ENCODE data around the gene IQCE. TPM values are rescaled to one million over a fixed set of nuclear protein-coding genes. Genes with fewer than 3 reads are reported as not detected.

Gene IQCE
- total RNA-seq, 4 donors from 2014 or later = 6.6 to 14.3 (median 12.8) TPM

DNA sequence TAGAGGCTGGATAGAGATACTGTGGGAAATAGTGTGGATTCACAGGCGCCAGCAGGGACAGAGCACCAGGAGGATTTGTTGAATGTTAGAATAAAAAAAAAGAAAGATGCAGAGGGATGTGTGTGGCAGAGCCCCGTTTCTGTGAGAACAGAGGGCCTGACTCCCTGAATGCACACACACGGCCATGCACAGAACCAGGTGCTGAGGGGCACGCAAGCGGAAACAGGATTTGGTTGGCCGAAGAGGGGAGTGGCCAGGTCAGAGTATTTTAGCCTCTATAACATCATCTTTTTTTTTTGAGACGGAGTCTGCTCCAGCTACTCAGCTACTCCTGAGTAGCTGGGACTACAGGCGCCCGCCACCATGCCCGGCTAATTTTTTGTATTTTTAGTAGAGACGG, 21.9 kb downstream of the IQCE start:
- ATAC-seq (ENCODE audit: low FRiP score) (no peak), DNase-seq (ENCODE audit: low spot score) (no peak)
- TF ChIP-seq, protein P1, sequence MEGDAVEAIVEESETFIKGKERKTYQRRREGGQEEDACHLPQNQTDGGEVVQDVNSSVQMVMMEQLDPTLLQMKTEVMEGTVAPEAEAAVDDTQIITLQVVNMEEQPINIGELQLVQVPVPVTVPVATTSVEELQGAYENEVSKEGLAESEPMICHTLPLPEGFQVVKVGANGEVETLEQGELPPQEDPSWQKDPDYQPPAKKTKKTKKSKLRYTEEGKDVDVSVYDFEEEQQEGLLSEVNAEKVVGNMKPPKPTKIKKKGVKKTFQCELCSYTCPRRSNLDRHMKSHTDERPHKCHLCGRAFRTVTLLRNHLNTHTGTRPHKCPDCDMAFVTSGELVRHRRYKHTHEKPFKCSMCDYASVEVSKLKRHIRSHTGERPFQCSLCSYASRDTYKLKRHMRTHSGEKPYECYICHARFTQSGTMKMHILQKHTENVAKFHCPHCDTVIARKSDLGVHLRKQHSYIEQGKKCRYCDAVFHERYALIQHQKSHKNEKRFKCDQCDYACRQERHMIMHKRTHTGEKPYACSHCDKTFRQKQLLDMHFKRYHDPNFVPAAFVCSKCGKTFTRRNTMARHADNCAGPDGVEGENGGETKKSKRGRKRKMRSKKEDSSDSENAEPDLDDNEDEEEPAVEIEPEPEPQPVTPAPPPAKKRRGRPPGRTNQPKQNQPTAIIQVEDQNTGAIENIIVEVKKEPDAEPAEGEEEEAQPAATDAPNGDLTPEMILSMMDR (IDR thresholded peaks at IDR 0.05) = no peak

DNA sequence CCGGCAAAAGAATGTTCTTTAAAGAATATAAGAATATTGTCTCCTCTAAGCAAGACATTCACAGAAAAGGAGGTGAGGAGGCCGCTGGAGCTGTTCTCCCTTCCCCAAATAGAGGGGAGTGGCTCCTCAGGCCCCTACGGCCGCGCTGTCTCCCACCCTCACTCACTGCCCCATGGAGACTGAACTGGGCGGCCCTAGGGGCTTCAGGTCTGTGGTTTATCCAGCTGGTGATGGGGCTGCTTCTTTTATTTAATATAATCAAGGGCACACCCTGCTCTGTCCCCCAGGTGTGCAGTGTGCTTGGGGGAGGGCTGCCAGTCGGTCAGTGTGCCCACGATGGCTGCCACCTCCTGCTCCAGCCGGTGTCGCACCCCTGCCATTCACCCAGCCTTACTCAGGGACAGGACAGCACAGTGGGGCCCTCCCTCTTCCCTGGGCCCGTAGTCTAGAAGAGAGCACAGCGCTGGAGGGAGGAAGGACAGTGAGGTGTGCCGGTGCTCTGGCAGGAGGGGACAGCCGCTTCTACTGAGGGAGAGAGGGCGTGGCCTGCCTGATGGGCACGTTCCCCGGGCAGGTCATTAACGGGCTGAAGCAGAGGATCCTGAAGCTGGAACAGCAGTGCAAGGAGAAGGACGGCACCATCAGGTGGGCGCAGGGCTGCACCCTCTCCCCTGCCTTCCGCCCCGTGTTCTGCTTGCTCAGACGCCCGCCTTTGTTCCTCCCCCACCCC, 23.4 kb downstream of the IQCE start:
- DNase-seq (ENCODE audit: low spot score) (no peak), ATAC-seq (ENCODE audit: low FRiP score) (no peak)
- TF ChIP-seq, protein P1 (IDR thresholded peaks at IDR 0.05) = no peak

DNA sequence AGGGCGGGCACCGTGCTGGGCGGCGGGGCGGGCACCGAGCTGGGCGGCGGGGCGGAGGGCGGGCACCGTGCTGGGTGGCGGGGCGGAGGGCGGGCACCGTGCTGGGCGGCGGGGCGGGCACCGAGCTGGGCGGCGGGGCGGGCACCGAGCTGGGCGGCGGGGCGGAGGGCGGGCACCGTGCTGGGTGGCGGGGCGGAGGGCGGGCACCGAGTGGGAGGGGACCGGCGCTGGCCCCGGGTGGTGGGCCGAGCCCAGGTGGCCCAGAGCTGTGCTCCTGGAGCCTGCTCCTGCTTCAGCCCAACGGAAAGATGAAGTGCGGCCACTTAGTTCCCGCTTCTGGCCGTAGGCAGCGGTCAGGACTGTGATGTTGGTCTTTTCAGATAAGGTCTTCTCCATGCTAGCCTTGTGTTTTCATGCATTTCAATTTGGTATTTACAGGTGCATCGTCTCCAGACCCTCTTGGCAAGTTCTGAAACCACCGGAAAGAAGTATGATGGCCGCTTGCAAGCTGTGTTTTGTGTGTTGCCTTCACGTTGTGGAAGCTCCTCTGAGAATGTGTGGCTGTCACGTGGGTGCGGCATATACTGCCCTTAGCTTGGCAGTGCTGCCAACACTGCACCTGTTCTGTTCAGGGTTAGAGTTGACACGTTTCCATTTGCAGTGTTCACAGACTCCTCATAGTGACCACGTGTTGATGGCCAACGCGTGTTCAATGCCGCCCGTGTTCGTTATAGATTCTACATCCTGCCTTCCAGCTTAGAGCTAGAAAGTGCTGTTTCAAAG, 25.2 kb downstream of the IQCE start:
- no peak for ATAC-seq (ENCODE audit: low FRiP score)
- TF ChIP-seq, protein P1 (IDR thresholded peaks at IDR 0.05) = no peak
- DNase-seq (ENCODE audit: low spot score) = no peak

DNA sequence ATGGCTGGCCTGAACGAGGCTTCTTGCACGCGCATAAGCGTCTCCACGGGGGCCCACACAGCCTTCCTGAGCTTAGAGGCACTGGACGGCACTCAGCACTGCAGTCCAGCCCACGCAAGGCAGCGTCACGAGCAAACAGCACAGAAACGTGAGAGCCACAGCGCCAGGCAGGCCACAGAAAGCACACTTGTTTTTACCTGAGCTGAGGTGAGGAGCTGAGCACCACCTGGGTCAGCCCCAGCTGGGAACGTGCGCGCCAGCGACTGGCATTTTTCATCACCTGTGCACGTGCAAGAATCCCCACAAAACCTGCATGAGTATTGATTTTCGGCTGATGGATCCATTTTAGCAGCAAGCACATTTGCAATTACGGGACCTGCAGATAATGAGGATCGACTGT, 26.7 kb downstream of the IQCE start:
- no peak for ATAC-seq (ENCODE audit: low FRiP score)
- TF ChIP-seq, protein P1 (IDR thresholded peaks at IDR 0.05) = no peak
- DNase-seq (ENCODE audit: low spot score) = no peak

DNA sequence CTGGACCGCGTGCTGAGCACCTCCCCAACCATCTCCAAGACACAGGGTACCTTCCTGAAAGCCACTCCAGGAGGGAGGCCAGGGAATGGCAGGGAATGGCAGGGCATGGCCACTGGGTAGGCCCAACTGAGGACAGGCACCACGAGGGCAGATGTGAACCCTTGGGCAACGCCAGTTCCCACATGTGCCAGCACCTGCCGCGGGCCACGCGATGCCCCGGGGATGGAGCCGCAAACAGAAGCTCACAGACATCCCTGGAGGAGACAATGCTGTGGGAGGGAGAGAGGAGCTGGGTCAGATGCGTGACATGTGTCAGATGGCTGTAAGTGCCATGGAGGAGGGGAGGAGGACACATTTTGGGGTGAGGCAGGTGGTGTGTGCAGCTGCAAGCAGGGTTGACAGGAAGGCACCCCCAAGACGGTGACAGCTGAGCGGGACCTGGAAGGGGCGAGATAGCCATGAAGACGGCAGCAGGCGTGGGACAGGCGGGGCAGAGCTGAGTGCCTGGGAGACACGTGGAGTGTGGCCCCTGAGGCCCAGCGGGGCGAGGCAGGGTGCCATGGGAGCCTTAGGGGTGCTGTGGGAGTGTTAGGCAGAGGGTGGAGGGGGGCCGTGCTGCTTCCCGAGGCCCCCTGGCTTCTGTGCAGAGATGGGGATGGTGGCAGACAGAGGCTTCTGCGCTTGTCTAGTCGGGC, 27.7 kb downstream of the IQCE start:
- no peak for ATAC-seq (ENCODE audit: low FRiP score)
- DNase-seq (ENCODE audit: low spot score) = no peak
- TF ChIP-seq, protein P1 (IDR thresholded peaks at IDR 0.05) = no peak

DNA sequence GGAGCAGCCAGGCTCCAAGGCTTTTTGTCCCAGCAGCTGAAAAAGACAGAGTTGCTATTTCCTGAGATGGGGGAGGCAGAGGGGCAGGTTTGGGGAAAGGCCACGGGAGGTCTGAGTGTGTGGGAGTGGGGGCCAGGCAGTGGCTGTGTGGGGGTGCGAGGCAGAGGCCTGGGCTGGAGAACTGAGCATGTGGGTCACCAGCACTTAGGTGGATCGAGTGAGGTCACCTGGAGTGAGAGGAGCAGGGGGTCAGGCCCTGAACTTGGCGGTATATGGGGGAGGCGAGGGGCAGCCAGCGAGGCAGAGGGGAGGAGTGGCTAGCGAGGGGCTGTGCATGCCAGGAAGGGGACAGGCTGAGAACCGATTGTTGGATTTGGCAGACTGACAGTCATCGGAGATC, 28.4 kb downstream of the IQCE start:
- DNase-seq (ENCODE audit: low spot score) (no peak), ATAC-seq (ENCODE audit: low FRiP score) (no peak)
- TF ChIP-seq, protein P1 (IDR thresholded peaks at IDR 0.05) = no peak

Measured in omental fat pad (tissue), 4 donors.